Endothelial cell of umbilical vein (primary cell): ENCODE measurements around the gene SUDS3.

Experiments
- POLR2A ChIP-seq: IDR thresholded peaks from 2 replicates; pipeline ENCODE4 v1.6.1; 2012; ENCODE audit warnings: low read depth, mild to moderate bottlenecking, control low read depth, low read length
- TF ChIP-seq, protein P1 (sequence below), 2 donors: IDR thresholded peaks; 1 replicate in 1 of 2; 2 replicates in 1 of 2; pipeline ENCODE4 v1.5.1; 2011; ENCODE audit warnings: low read length in 2 of 2, mild to moderate bottlenecking in 2 of 2, moderate library complexity in 2 of 2, control low read depth in 1 of 2, inconsistent platforms in 1 of 2, low read depth in 1 of 2; ENCODE audit not compliant: insufficient read depth in 1 of 2; ENCODE audit errors: extremely low read depth in 1 of 2

DNA sequence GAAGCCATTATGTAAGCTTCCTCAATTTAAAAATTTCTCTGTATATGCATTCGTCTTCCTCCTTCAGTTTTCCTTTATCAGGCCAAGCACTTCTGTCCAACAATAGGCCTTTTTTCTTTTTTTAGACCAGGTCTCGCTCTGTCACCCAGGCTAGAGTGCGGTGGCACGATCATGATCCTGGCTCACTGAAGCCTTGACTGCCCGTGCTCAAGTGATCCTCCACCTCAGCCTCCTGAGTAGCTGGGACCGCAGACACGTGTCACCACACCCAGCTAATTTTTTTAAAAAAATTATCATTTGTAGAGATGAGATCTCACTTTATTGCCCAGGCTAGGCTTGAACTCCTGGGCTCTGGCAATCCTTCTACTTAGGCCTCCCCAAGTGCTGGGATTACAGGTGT lies 29.5 kb upstream of the SUDS3 start:
- TF ChIP-seq POLR2A, result no peak
- TF ChIP-seq, protein P1, sequence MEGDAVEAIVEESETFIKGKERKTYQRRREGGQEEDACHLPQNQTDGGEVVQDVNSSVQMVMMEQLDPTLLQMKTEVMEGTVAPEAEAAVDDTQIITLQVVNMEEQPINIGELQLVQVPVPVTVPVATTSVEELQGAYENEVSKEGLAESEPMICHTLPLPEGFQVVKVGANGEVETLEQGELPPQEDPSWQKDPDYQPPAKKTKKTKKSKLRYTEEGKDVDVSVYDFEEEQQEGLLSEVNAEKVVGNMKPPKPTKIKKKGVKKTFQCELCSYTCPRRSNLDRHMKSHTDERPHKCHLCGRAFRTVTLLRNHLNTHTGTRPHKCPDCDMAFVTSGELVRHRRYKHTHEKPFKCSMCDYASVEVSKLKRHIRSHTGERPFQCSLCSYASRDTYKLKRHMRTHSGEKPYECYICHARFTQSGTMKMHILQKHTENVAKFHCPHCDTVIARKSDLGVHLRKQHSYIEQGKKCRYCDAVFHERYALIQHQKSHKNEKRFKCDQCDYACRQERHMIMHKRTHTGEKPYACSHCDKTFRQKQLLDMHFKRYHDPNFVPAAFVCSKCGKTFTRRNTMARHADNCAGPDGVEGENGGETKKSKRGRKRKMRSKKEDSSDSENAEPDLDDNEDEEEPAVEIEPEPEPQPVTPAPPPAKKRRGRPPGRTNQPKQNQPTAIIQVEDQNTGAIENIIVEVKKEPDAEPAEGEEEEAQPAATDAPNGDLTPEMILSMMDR (IDR thresholded peaks at IDR 0.05; ENCODE audit: extremely low read depth in 1 of 2, insufficient read depth in 1 of 2, low read depth in 1 of 2, low read length in 2 of 2), result no peak
